Keratinocyte (primary cell): ENCODE measurements around the gene CDK3. TPM values are rescaled to one million over a fixed set of nuclear protein-coding genes. Genes with fewer than 3 reads are reported as not detected.

Experiments used
- DNase-seq: peaks from one replicate; pipeline ENCODE4 v3.0.0-alpha.2; 2011; ENCODE audit warnings: low read depth, missing footprints, low spot score
- FAIRE-seq: peaks from 2 replicates; lab custom pipeline; 2011; peaks lifted over from hg19 to GRCh38; lab: Jason Lieb, UNC
- H2AFZ ChIP-seq: 2 replicates; pipeline ENCODE4 v1.6.0; 2012; ENCODE audit warnings: low read length, control low read depth, inconsistent platforms; ENCODE audit not compliant: control insufficient read depth
- H3K27ac ChIP-seq: 2 replicates; pipeline ENCODE4 v1.5.1; 2011; ENCODE audit warnings: low read length; ENCODE audit not compliant: control insufficient read depth, insufficient read depth
- H3K27me3 ChIP-seq: 3 replicates; pipeline ENCODE4 v1.6.0; 2011; ENCODE audit warnings: low read length; ENCODE audit not compliant: control insufficient read depth, insufficient read depth; ENCODE audit errors: extremely low read depth
- H3K36me3 ChIP-seq, 2 experiments: 2 replicates in 1 of 2; 3 replicates in 1 of 2; pipeline ENCODE4 v1.5.1; 2011; ENCODE audit warnings: low read length in 2 of 2, mild to moderate bottlenecking in 1 of 2; ENCODE audit not compliant: control insufficient read depth in 2 of 2, insufficient read depth in 2 of 2; ENCODE audit errors: extremely low read depth in 1 of 2
- H3K4me1 ChIP-seq: 3 replicates; pipeline ENCODE4 v1.5.1; 2011; ENCODE audit warnings: low read length; ENCODE audit not compliant: control insufficient read depth, insufficient read depth; ENCODE audit errors: extremely low read depth
- H3K4me2 ChIP-seq: 3 replicates; pipeline ENCODE4 v1.6.0; 2011; ENCODE audit warnings: low read depth, low read length; ENCODE audit not compliant: control insufficient read depth, insufficient read depth; ENCODE audit errors: extremely low read depth
- H3K4me3 ChIP-seq, 3 experiments: fragments of 200-600 bp in 1 of 3; sonication (generic) in 1 of 3; 2 replicates in 2 of 3; 3 replicates in 1 of 3; pipeline ENCODE4 v1.5.1; 2011 to 2016; ENCODE audit warnings: low read length in 3 of 3, mild to moderate bottlenecking in 3 of 3, control low read depth in 2 of 3, inconsistent platforms in 1 of 3, low read depth in 1 of 3, mixed read lengths in 1 of 3, mixed run types in 1 of 3, moderate library complexity in 1 of 3; ENCODE audit not compliant: control insufficient read depth in 2 of 3, insufficient read depth in 2 of 3; ENCODE audit errors: extremely low read depth in 1 of 3
- H3K79me2 ChIP-seq: 2 replicates; pipeline ENCODE4 v1.6.0; 2012; ENCODE audit warnings: low read length; ENCODE audit not compliant: control insufficient read depth, insufficient read depth
- H3K9ac ChIP-seq: 3 replicates; pipeline ENCODE4 v1.6.0; 2011; ENCODE audit warnings: low read length; ENCODE audit not compliant: control insufficient read depth, insufficient read depth; ENCODE audit errors: extremely low read depth
- H3K9me1 ChIP-seq: 3 replicates; pipeline ENCODE4 v1.6.0; 2011; ENCODE audit warnings: low read length; ENCODE audit not compliant: control insufficient read depth, insufficient read depth; ENCODE audit errors: extremely low read depth
- H3K9me3 ChIP-seq: 2 replicates; pipeline ENCODE4 v1.5.1; 2012; ENCODE audit warnings: low read depth, low read length; ENCODE audit not compliant: control insufficient read depth
- H4K20me1 ChIP-seq: 3 replicates; pipeline ENCODE4 v1.6.0; 2011; ENCODE audit warnings: low read length; ENCODE audit not compliant: control insufficient read depth, insufficient read depth; ENCODE audit errors: extremely low read depth
- CTCF ChIP-seq, 3 experiments: IDR thresholded peaks in 1 of 3; conservative IDR thresholded peaks in 1 of 3; optimal IDR thresholded peaks in 1 of 3; 2 replicates in 2 of 3; 3 replicates in 1 of 3; pipeline versions ENCODE3 to v1.5.1; 2011; ENCODE audit warnings: low read length in 3 of 3, mild to moderate bottlenecking in 3 of 3, moderate library complexity in 2 of 3, control low read depth in 1 of 3, inconsistent platforms in 1 of 3; ENCODE audit not compliant: insufficient read depth in 2 of 3; ENCODE audit errors: extremely low read depth in 1 of 3
- EZH2 ChIP-seq: IDR thresholded peaks from one replicate; pipeline ENCODE4 v1.6.1; 2012; ENCODE audit warnings: inconsistent platforms, mild to moderate bottlenecking, low read length, moderate library complexity
- dilution Hi-C: fragments of 300-500 bp; cut with MboI; formaldehyde crosslinking; loops from one replicate; pipeline ENCODE4 v1.7.0; 2020; ENCODE audit warnings: low sequenced_read_pairs; ENCODE audit not compliant: extremely low pct_ligation_motif_present
- polyA plus RNA-seq, 5 experiments: library from polyadenylated mRNA; depleted of rRNA in 3 of 5; stranded (reverse) in 3 of 5; stranded (forward) in 1 of 5; unstranded in 1 of 5; fragments of >200 nt; gene quantifications; 1 replicate in 1 of 5; 2 replicates in 3 of 5; 3 replicates in 1 of 5; pipeline versions ENCODE4 v1.2.1 to v1.2.3, GENCODE V29; 2011 to 2012; ENCODE audit warnings: missing spikeins in 2 of 5, low read depth in 1 of 5, low replicate concordance in 1 of 5

CDK3 gene
- polyA plus RNA-seq, 1 donor (not counting 4 experiments of a cell fraction or from before 2014, with no cell fraction given): 1.8 TPM

DNA sequence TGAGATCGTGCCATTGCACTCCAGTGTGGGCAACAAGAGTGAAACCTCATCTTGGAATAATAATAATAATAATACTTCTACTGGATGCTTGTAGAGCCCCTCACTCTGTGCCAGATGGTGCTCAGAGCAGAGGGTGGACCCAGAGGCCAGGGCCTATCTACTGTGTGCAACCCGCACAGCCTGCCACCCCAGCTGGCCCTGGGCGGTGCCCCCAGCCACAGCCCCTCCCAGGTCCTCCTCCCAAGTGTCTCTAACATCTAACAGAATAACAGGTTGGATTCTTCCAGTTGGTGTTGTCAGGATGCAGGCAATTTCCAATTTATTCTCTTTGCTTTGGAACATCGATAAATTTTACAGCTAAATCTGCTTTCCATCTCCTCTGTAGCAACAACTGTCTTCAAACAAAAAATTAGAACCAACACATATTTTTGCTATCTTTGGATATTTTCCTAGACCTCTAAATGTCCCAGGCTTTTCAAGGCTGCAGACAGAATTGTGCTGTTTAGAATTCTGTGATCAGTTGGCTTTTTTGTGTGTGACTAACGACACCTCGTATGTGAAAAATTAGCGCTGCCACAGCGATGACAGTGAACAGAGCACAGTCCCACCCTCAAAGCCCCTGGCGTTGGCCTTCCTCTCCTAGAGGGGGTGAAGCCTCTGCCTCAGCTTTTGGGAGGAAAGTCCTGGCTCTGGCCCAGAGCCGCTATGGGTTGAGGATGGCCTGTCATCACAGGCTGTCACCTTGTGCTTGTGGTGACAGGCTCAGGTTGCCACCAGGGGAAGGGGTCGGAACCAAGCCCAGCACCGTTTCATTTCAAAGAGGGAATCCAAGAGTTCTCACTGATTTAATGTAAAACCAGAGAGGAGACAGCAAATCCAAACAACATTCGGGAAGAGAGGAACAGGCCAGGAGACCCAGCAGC is 34.0 kb downstream of the CDK3 start:
- no peaks in the 10 kb centered on the region for H3K79me2 ChIP-seq
- DNase-seq: no peak
- no peak for TF ChIP-seq EZH2
- TF ChIP-seq CTCF (optimal IDR thresholded peaks at IDR 0.05 in 1 of 3, IDR thresholded peaks at IDR 0.05 in 1 of 3, conservative IDR thresholded peaks at IDR 0.05 in 1 of 3; ENCODE audit: extremely low read depth in 1 of 3, insufficient read depth in 2 of 3, low read length in 3 of 3): no peak
- H4K20me1 ChIP-seq: no peaks in the 10 kb centered on the region
- no peak for FAIRE-seq
- H3K9me1 ChIP-seq: no peaks in the 10 kb centered on the region
- no peak overlapping the region for H3K27ac ChIP-seq
- no peaks in the 10 kb centered on the region for H3K27me3 ChIP-seq
- H3K9ac ChIP-seq: no peak overlapping the region
- dilution Hi-C loops: no loop called here
- no peak overlapping the region for H2AFZ ChIP-seq
- peaks cover 9 to 14% of the 10 kb centered on the region in 2 experiments for H3K36me3 ChIP-seq
- H3K4me2 ChIP-seq: no peak overlapping the region
- H3K9me3 ChIP-seq: no peaks in the 10 kb centered on the region
- no peak overlapping the region for H3K4me3 ChIP-seq
- H3K4me1 ChIP-seq: no peaks in the 10 kb centered on the region

DNA sequence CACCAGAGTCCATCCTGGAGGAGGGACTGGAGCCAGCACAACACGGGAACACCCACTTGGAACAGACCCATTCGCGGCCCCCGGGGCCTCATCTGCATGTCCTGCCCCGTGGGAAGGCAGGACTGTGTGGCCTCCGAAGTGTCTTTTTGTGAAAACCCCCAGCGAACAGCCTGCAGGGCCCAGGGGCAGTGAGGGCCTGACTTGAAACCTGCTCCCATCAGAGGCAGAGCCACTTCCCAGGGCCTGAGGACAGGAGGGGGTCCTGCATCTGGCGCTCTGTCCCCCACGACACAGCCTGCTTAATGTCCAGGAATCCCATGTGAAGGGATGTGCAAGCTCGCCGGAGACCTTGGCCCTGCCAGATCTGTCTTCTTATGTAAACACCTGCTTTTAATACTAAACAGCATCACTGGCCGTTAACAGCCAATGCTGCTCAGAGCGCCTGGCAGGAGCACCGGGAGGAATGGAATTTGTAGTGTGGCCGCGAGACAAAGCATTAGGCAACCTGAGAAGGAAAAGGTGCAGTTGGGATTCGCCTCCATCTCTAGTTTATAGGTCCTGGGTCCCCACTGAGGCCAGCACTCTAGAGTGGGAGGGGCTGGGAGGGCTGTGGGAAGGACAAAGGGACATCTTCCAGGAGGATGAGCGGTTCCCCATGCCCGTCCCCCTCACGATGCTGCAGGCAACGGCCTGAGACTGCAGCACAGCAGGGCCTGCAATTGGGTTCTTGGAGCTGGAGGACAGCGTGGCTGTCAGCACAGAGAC is 36.0 kb downstream of the CDK3 start:
- Histone ChIP-seq H3K4me2 (no peak overlapping the region), H3K27ac (no peak overlapping the region), H3K79me2 (no peaks in the 10 kb centered on the region), H3K4me1 (no peaks in the 10 kb centered on the region), H3K9me3 (no peaks in the 10 kb centered on the region), H3K4me3 (no peak overlapping the region), H3K9ac (no peak overlapping the region), H2AFZ (no peak overlapping the region), H3K9me1 (no peaks in the 10 kb centered on the region), H3K27me3 (no peaks in the 10 kb centered on the region), H4K20me1 (no peaks in the 10 kb centered on the region), H3K36me3 (peaks cover 24 to 32% of the 10 kb centered on the region in 2 experiments)
- dilution Hi-C loops: no loop called here
- DNase-seq (no peak), FAIRE-seq (no peak)
- TF ChIP-seq CTCF (optimal IDR thresholded peaks at IDR 0.05 in 1 of 3, IDR thresholded peaks at IDR 0.05 in 1 of 3, conservative IDR thresholded peaks at IDR 0.05 in 1 of 3; ENCODE audit: extremely low read depth in 1 of 3, insufficient read depth in 2 of 3, low read length in 3 of 3): no peak
- TF ChIP-seq EZH2: no peak
